GM20431 (cell line): Measurements from ENCODE around the gene SNPH.

ENCODE experiments used
- in situ Hi-C: fragments of 300-500 bp; cut with MseI, MboI; formaldehyde crosslinking; loops from one replicate; pipeline ENCODE4 v1.15.0; 2020; ENCODE audit warnings: low sequenced_read_pairs; ENCODE audit not compliant: unreplicated experiment

SNPH gene

GRCh38 chr20:1286267-1287024, 20.4 kb downstream of the SNPH start:
- in situ Hi-C loops: no loop called here

DNA sequence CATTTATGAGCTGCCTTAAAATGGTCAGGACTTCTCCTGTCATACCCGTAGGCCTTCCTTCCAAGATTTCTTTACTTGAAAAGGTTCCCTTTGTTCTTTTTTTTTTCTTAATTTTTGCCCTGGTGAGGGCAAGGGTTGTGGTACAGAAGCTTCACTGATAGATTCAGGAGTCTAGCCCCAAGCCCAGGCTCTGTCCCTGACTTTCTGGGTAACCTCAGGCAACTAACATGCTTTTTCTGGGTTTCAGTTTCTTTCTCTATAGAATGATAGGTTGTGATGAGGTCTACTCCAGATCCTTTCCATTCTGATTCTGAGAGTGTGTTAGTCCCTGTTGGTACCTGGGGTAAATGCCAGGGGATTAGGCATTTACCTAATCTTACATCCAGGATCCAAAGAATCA, 21.2 kb downstream of the SNPH start:
- in situ Hi-C loops: no loop called here

DNA sequence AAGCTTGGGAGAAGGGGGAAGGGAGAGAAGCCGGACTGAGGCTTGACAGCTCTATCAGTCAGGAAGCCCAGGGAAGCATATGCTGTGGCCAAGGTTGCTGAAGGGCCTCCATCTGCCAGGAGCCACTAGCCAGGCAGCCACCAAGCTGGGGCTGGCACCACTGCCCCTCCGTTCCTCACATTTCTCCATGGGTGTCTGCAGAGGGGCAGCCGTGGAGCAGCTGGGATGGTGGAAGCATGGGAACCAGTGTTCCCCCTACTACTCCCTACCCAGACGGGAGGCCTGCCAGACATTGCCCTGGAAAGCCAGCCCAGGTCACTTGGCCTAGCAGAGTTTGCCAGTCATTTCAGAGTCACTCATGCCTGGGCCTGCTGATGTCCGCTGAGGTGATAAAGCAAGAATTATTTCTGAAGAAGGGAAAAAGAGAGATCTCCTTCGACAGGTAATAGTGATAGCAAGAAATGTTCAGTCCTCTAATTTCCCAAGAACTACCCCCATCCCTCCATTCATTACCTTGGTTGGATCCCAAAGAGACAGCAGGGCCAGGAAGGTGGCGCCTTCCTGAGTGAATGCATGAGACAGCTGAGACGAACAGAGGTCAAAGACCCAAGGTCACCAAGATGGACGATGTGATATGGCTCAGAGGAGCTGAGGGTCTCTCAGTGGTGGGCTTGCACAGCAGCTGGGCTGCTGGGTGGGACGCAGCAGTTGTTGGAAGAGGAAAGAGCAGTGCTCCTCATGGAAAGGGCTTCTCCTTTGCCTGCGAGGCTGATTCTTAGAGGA, 21.9 kb downstream of the SNPH start:
- in situ Hi-C loops: no loop called here

DNA sequence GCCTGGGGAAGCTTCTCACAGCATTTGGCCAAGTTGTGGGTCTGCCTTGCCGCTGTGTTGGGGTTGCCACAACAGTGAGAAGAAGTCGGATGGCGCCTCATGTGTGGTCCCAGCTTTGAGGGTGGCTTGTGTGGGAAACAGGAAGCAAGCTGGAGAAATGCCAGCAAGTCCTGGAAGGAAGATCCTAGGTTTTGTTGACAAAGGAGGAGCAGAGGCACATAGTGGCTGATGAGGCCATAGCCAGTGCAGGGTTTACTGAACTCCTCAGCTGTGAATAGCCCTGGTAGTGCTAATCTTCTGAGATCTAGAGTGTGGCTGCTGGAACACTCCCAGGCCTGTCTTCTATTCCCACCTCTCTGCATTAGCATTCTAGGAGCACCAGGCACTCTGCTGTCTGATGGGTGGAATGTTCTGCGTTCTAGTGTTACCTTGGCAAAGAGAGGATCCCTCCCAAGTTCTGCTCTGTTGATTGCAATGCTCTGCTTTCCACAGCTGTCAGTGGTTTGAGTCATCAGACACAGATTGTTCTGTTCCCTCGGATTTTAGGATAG, 25.2 kb downstream of the SNPH start:
- in situ Hi-C loops: no loop called here

DNA sequence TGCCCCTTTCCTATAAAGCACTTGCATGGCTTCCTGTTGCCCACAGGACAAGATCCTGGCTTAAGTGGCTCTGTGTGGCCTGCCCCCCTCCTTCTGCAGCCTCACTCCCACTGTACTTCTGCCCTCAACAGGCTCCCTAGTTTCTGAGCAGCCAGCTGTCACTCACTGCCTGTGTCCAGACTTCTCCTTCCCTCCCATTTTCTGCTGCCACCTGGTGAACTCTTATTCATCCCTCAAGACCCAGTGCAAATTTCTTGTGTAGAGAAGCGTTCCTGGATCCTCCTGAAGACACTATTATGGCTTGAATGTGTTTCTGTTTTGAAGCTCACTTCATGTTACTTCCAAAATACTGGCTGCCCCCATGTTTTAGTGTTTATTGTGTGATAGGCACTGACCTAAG, 26.5 kb downstream of the SNPH start:
- in situ Hi-C loops: no loop called here

- in situ Hi-C loops: no loop called here
Observed at GRCh38 chr20:1293641-1294379, 27.7 kb downstream of the SNPH start.

DNA sequence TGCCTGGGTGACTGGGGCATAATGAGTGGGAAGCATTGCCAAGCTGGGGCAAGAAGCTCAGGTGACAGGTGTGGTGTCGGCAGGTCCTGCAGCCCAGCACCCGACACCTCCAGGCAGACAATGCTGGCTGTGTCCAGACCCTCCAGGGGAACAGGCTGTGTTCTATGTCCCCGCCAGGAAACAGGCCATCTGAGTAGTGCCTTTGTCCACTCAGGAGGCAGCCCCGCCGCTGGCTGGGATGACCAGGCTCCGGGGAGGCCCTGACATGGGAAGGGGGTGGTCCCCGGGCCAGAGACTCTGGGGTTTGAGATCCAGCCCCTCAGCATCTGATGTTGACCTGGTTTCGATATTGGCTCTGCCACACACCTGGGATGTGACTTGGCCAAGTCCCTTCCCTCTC, 28.4 kb downstream of the SNPH start:
- in situ Hi-C loops: no loop called here

DNA sequence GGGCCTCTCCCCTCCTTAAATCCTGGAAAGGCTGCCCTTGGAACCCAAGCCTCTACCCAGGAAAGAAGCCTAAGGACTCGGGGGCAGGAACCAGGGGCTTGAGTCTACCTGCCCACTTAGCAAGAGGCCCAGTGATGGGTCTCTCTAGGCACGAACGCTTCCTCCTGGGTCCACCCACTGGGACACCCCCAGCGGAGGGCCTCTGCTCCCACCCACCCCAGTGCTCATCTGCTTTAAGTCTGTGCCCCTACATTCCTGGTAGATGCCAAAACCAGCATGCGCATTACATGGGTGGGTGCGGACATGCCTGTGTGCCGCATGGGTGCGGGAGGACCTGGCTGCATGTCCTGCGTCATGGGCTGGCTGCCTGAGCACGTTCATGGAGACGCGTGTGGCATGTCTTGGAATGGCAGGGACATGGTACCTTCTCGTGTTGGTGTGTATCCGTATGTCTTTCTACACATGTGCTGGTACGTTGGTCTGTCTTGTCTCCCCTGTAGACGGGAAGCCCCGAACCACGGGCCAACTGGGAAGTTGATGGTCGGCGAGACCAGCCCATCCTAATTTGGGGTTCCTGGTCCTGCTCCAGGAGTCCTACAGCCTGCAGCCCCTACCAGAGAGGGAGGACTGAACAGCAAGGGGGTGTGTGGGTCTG, 29.3 kb downstream of the SNPH start:
- in situ Hi-C loops: no loop called here

DNA sequence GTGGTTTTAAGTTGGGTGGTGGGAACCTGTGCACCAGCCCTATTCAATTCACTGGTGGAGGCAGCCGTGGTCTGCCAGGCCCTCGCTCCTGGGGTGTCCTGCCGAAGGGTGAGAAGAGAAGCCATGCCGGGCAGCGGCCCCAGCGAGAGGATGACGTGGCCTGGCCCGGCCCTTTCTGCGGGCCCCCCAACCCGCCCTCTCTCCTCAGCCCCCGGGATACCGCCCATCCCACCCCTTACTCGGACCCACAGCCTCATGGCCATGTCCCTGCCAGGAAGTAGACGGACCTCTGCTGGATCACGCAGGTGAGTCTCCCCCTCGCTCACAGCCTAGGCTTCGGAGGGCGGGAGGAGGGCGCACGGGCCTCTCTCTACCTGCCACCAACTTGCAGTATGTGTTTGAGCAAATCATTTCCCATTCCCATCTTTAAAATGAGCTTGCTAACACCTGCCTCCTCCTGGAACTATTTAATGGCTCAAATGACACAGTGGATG, 30.1 kb downstream of the SNPH start:
- in situ Hi-C loops: no loop called here

DNA sequence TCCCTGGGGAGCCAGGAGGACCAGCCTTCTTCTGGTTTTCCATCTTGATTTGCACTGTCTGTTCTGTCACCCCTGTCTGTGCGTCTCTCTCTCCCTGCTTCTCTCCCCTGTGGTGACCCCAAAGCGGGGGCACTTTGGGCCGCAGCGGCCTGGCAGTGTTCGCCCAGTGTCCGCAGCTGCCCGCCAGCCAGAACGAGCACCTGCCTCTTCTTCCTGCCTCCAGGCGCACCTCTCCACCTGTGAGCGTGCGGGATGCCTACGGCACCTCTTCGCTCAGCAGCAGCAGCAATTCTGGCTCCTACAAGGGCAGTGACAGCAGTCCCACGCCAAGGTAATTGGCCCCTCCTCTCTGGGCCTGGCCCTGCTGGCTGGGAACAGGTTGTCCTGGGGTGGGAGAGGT, 30.8 kb downstream of the SNPH start:
- in situ Hi-C loops: no loop called here

GRCh38 chr20:1297486-1297885, 31.4 kb downstream of the SNPH start:
- in situ Hi-C loops: no loop called here

- in situ Hi-C loops: no loop called here
Observed at GRCh38 chr20:1298166-1298565, 32.1 kb downstream of the SNPH start.

GRCh38 chr20:1298888-1299511, 32.9 kb downstream of the SNPH start:
- in situ Hi-C loops: no loop called here

- in situ Hi-C loops: no loop called here
Observed at GRCh38 chr20:1299522-1299921, 33.4 kb downstream of the SNPH start.

DNA sequence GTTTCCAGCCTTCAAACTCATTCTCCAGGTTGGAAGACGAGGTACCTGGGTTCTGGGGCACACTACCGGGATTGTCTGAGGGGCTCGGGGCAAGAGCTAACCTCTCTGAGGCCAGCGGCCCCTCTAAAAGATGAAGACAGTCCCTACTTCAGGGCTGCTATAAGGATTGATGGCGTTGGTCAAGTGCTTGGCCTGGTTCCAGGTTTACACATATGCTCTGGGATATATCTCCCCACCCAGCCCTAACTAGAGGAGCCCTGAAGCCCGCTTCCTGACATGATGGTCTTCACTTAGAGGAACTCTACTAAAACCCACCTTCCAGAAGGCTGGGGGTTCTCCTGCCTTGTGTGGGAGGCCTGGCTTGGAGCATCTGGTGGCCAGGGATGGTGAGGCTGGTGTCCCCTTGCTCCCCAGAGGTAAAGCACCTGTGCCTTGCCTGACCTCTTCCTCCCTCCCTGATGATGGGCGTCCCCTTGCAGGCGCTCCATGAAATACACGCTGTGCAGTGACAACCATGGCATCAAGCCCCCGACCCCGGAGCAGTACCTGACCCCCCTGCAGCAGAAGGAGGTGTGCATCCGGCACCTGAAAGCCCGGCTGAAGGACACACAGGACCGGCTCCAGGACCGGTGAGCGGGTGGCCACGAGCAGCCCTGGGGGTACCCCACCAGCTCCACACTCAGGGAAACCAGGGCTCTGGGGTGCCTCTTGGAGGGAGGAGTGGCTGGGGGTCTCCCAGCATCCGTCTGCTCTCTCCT, 34.2 kb downstream of the SNPH start:
- in situ Hi-C loops: loop anchor here (25.0 kb wide), 1 partner anchor 137 kb away; no protein-coding TSS in a partner anchor

- in situ Hi-C loops: loop anchor here (25.0 kb wide), 1 partner anchor 136 kb away; no protein-coding TSS in a partner anchor
Observed at GRCh38 chr20:1301031-1301529, 35.0 kb downstream of the SNPH start.

GRCh38 chr20:1302685-1303541, 36.8 kb downstream of the SNPH start:
- in situ Hi-C loops: loop anchor here (25.0 kb wide), 1 partner anchor 134 kb away; no protein-coding TSS in a partner anchor
